WERI-Rb-1 (cell line): ENCODE data around the gene TMEM200B.
A peak's percentile ranks its signal among the peaks of the same experiment; 100 is the strongest.

Experiments
- DNase-seq: peaks from one replicate; pipeline ENCODE4 v3.0.0-alpha.2; 2020
- H3K27ac ChIP-seq: fragments of 250-450 bp; sonication (Bioruptor Pico); 2 replicates; pipeline ENCODE4 v1.5.1; 2020; ENCODE audit warnings: mild to moderate bottlenecking, moderate library complexity
- H3K27me3 ChIP-seq: fragments of 250-450 bp; sonication (Bioruptor Pico); 2 replicates; pipeline ENCODE4 v1.5.1; 2021; ENCODE audit warnings: mild to moderate bottlenecking, low read depth, moderate library complexity; ENCODE audit not compliant: insufficient read depth, severe bottlenecking
- H3K36me3 ChIP-seq: fragments of 250-450 bp; sonication (Bioruptor Pico); 2 replicates; pipeline ENCODE4 v1.5.1; 2020; ENCODE audit warnings: mild to moderate bottlenecking, moderate library complexity
- H3K4me3 ChIP-seq: 2 replicates; pipeline ENCODE4 v1.5.1; 2011; ENCODE audit warnings: low read depth, mild to moderate bottlenecking, control low read depth, low read length
- H3K9me3 ChIP-seq: fragments of 250-450 bp; sonication (Bioruptor Pico); 2 replicates; pipeline ENCODE4 v1.5.1; 2021; ENCODE audit warnings: mild to moderate bottlenecking, moderate library complexity; ENCODE audit not compliant: severe bottlenecking
- CTCF ChIP-seq: IDR thresholded peaks from 2 replicates; pipeline ENCODE4 v1.5.1; 2011; ENCODE audit warnings: low read depth, mild to moderate bottlenecking, control low read depth, inconsistent platforms, low read length

TMEM200B gene

GRCh38 chr1:29123053-29123886, 433 bp downstream of the TMEM200B start:
- H3K36me3 ChIP-seq = peaks cover 5% of the 10 kb centered on the region
- H3K9me3 ChIP-seq = no peaks in the 10 kb centered on the region
- no peak for DNase-seq
- no peak for TF ChIP-seq CTCF
- no peak overlapping the region for H3K27ac ChIP-seq
- no peak overlapping the region for H3K4me3 ChIP-seq
- peaks cover 25% of the 10 kb centered on the region for H3K27me3 ChIP-seq

- H3K9me3 ChIP-seq = no peaks in the 10 kb centered on the region
- no peak for TF ChIP-seq CTCF
- peaks cover 25% of the 10 kb centered on the region for H3K27me3 ChIP-seq
- no peak for DNase-seq
- peaks cover 11% of the 10 kb centered on the region for H3K36me3 ChIP-seq
- no peak overlapping the region for H3K27ac ChIP-seq
- H3K4me3 ChIP-seq = no peak overlapping the region
Measured at GRCh38 chr1:29122682-29123052, 1.0 kb downstream of the TMEM200B start.

- Histone ChIP-seq H3K27ac (no peak overlapping the region), H3K9me3 (no peaks in the 10 kb centered on the region), H3K36me3 (peaks cover 17% of the 10 kb centered on the region), H3K27me3 (peaks cover 25% of the 10 kb centered on the region), H3K4me3 (peak overlapping the region; percentile 43)
- no peak for TF ChIP-seq CTCF
- DNase-seq = peak; percentile 35
Measured at GRCh38 chr1:29121936-29122681, 1.6 kb downstream of the TMEM200B start.

- no peak overlapping the region for H3K27ac ChIP-seq
- peak; percentile 56 for DNase-seq
- peaks cover 23% of the 10 kb centered on the region for H3K36me3 ChIP-seq
- peak overlapping the region; percentile 43 for H3K4me3 ChIP-seq
- H3K9me3 ChIP-seq = no peaks in the 10 kb centered on the region
- no peak for TF ChIP-seq CTCF
- peaks cover 25% of the 10 kb centered on the region for H3K27me3 ChIP-seq
Measured at GRCh38 chr1:29121516-29121935, 2.2 kb downstream of the TMEM200B start.

GRCh38 chr1:29120947-29121485, 2.7 kb downstream of the TMEM200B start:
- Histone ChIP-seq H3K9me3 (no peaks in the 10 kb centered on the region), H3K4me3 (no peak overlapping the region), H3K27ac (no peak overlapping the region), H3K27me3 (peaks cover 25% of the 10 kb centered on the region), H3K36me3 (peaks cover 27% of the 10 kb centered on the region)
- peak; percentile 78 for DNase-seq
- TF ChIP-seq CTCF = peak; percentile 90
